MM.1S (cell line): ENCODE results near the gene PLA2G15.

Experiments used
- DNase-seq: peaks from one replicate; pipeline ENCODE4 v3.0.0-alpha.2; 2015
- H2AFZ ChIP-seq: fragments of 300-600 bp; sonication (generic); 2 replicates; pipeline ENCODE4 v1.6.0; 2016; ENCODE audit warnings: antibody characterized with exemption, low read length
- H3F3A ChIP-seq: fragments of 300-600 bp; sonication (generic); 2 replicates; pipeline ENCODE4 v1.6.1; 2016; ENCODE audit warnings: mild to moderate bottlenecking, antibody characterized with exemption, low read length, moderate library complexity, mixed read lengths; ENCODE audit not compliant: insufficient read depth
- H3K27ac ChIP-seq: fragments of 300-600 bp; sonication (generic); 2 replicates; pipeline ENCODE4 v1.5.1; 2016; ENCODE audit warnings: mild to moderate bottlenecking, low read length
- H3K27me3 ChIP-seq: fragments of 300-600 bp; sonication (generic); replicated peaks from 2 replicates; pipeline ENCODE4 v1.6.0; 2016; ENCODE audit warnings: low read length; ENCODE audit not compliant: insufficient read depth
- H3K36me3 ChIP-seq: fragments of 300-600 bp; sonication (generic); replicated peaks from 2 replicates; pipeline ENCODE4 v1.6.1; 2016; ENCODE audit warnings: mild to moderate bottlenecking, low read length, mixed read lengths; ENCODE audit not compliant: insufficient read depth
- H3K4me1 ChIP-seq: fragments of 300-600 bp; sonication (generic); 2 replicates; pipeline ENCODE4 v1.6.1; 2016; ENCODE audit warnings: low read length, mixed read lengths
- H3K4me2 ChIP-seq: fragments of 300-600 bp; sonication (generic); 2 replicates; pipeline ENCODE4 v1.6.0; 2016; ENCODE audit warnings: low read depth, low read length
- H3K4me3 ChIP-seq: fragments of 300-600 bp; sonication (generic); 2 replicates; pipeline ENCODE4 v1.5.1; 2016; ENCODE audit warnings: low read length, mixed read lengths
- H3K79me2 ChIP-seq: fragments of 300-600 bp; sonication (generic); 2 replicates; pipeline ENCODE4 v1.6.1; 2016; ENCODE audit warnings: mixed run types, low read length, mixed read lengths
- H3K9ac ChIP-seq: fragments of 300-600 bp; sonication (generic); 2 replicates; pipeline ENCODE4 v1.6.1; 2016; ENCODE audit warnings: low read length, mixed read lengths
- H3K9me2 ChIP-seq: fragments of 300-600 bp; sonication (generic); replicated peaks from 2 replicates; pipeline ENCODE4 v1.6.1; 2016; ENCODE audit warnings: mild to moderate bottlenecking, low read length, mixed read lengths; ENCODE audit not compliant: insufficient read depth
- H3K9me3 ChIP-seq: fragments of 300-600 bp; sonication (generic); replicated peaks from 2 replicates; pipeline ENCODE4 v1.6.1; 2016; ENCODE audit warnings: mild to moderate bottlenecking, low read length, mixed read lengths; ENCODE audit not compliant: insufficient read depth
- H4K20me1 ChIP-seq: fragments of 300-600 bp; sonication (generic); 2 replicates; pipeline ENCODE4 v1.6.1; 2016; ENCODE audit warnings: mild to moderate bottlenecking, low read length, moderate library complexity, mixed read lengths; ENCODE audit not compliant: insufficient read depth
- CTCF ChIP-seq: fragments of 300-600 bp; sonication (generic); IDR thresholded peaks from 2 replicates; pipeline ENCODE4 v1.5.1; 2016; ENCODE audit warnings: antibody characterized with exemption, low read length, mixed read lengths
- EZH2 ChIP-seq: fragments of 300-600 bp; sonication (generic); optimal IDR thresholded peaks from 2 replicates; pipeline ENCODE3; 2017; ENCODE audit warnings: low read depth, mild to moderate bottlenecking, antibody characterized with exemption, low read length, mixed read lengths
- EZH2phosphoT487 ChIP-seq: fragments of 300-600 bp; sonication (generic); IDR thresholded peaks from 2 replicates; pipeline ENCODE4 v1.6.1; 2018; ENCODE audit warnings: antibody characterized with exemption, low read length

Gene PLA2G15

GRCh38 chr16:68215302-68215701 lies 29.9 kb upstream of the PLA2G15 start:
- no peaks in the 10 kb centered on the region for H3K36me3 ChIP-seq
- TF ChIP-seq EZH2 (no peak), EZH2phosphoT487 (no peak), CTCF (no peak)

GRCh38 chr16:68216240-68216639 lies 28.9 kb upstream of the PLA2G15 start:
- H4K20me1 ChIP-seq = no peaks in the 10 kb centered on the region
- no peaks in the 10 kb centered on the region for H3K36me3 ChIP-seq
- DNase-seq = no peak
- H3K4me1 ChIP-seq = no peaks in the 10 kb centered on the region
- no peaks in the 10 kb centered on the region for H3K9me3 ChIP-seq
- H3K4me3 ChIP-seq = no peak overlapping the region
- no peak overlapping the region for H3K9ac ChIP-seq
- no peaks in the 10 kb centered on the region for H3K27me3 ChIP-seq
- H3K4me2 ChIP-seq = no peak overlapping the region
- no peak overlapping the region for H2AFZ ChIP-seq
- no peaks in the 10 kb centered on the region for H3F3A ChIP-seq
- H3K9me2 ChIP-seq = no peaks in the 10 kb centered on the region
- H3K27ac ChIP-seq = no peak overlapping the region
- no peaks in the 10 kb centered on the region for H3K79me2 ChIP-seq
- TF ChIP-seq EZH2 = no peak
- TF ChIP-seq CTCF = no peak
- TF ChIP-seq EZH2phosphoT487 = no peak

More at GRCh38 chr16:68215302-68215701, 29.9 kb upstream of the PLA2G15 start:
- no peak overlapping the region for H3K4me2 ChIP-seq
- H3K9ac ChIP-seq = no peak overlapping the region
- no peaks in the 10 kb centered on the region for H3K4me1 ChIP-seq
- no peaks in the 10 kb centered on the region for H3K9me3 ChIP-seq
- no peak overlapping the region for H3K4me3 ChIP-seq
- no peaks in the 10 kb centered on the region for H3K9me2 ChIP-seq
- no peaks in the 10 kb centered on the region for H3K79me2 ChIP-seq
- no peak for DNase-seq
- H3K27me3 ChIP-seq = no peaks in the 10 kb centered on the region
- H3F3A ChIP-seq = no peaks in the 10 kb centered on the region
- no peak overlapping the region for H2AFZ ChIP-seq
- H4K20me1 ChIP-seq = no peaks in the 10 kb centered on the region
- no peak overlapping the region for H3K27ac ChIP-seq

GRCh38 chr16:68217506-68217905 lies 27.7 kb upstream of the PLA2G15 start:
- no peak for DNase-seq
- no peaks in the 10 kb centered on the region for H3K4me1 ChIP-seq
- H2AFZ ChIP-seq = no peak overlapping the region
- no peaks in the 10 kb centered on the region for H3K9me3 ChIP-seq
- H3K4me3 ChIP-seq = no peak overlapping the region
- H3K4me2 ChIP-seq = no peak overlapping the region
- TF ChIP-seq EZH2 (no peak), EZH2phosphoT487 (no peak), CTCF (no peak)
- H3F3A ChIP-seq = no peaks in the 10 kb centered on the region
- H3K27me3 ChIP-seq = no peaks in the 10 kb centered on the region
- no peaks in the 10 kb centered on the region for H3K36me3 ChIP-seq
- H3K9me2 ChIP-seq = no peaks in the 10 kb centered on the region
- H3K27ac ChIP-seq = no peak overlapping the region
- H4K20me1 ChIP-seq = no peaks in the 10 kb centered on the region
- H3K9ac ChIP-seq = no peak overlapping the region
- no peaks in the 10 kb centered on the region for H3K79me2 ChIP-seq
